Superior temporal gyrus (tissue), 1 donor: ENCODE measurements around the gene GNB1L.
"Not testable (repeated sequence)": the region's sequence is repeated elsewhere in the genome, so short reads cannot be mapped to it uniquely, and the experiment has no call there.

ENCODE experiments used
- DNase-seq: peaks from one replicate; pipeline ENCODE4 v3.0.0-alpha.2; 2016; ENCODE audit errors: extremely low spot score

The GNB1L gene

DNA sequence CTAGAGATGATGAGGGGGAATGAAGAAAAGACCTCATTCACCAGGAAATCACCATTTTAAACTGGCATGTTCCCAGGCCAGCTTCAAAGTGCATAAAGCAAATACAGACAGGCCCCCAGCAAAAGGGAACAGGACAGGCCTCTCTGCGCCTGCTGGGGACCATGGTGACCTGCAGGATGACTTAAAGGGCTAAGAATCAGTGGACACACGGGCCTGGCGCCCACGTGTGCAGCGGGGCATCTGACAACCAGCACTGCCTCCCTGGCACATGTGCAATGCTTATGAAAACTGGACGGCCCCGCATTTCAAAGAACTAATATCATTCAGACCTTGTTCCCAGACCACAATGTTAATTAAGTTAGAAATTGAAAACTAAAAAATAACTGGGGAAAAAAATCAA lies 58.5 kb downstream of the GNB1L start:
- no peak for DNase-seq

- no peak for DNase-seq
Observed at GRCh38 chr22:19795617-19796008, 59.1 kb downstream of the GNB1L start.

DNA sequence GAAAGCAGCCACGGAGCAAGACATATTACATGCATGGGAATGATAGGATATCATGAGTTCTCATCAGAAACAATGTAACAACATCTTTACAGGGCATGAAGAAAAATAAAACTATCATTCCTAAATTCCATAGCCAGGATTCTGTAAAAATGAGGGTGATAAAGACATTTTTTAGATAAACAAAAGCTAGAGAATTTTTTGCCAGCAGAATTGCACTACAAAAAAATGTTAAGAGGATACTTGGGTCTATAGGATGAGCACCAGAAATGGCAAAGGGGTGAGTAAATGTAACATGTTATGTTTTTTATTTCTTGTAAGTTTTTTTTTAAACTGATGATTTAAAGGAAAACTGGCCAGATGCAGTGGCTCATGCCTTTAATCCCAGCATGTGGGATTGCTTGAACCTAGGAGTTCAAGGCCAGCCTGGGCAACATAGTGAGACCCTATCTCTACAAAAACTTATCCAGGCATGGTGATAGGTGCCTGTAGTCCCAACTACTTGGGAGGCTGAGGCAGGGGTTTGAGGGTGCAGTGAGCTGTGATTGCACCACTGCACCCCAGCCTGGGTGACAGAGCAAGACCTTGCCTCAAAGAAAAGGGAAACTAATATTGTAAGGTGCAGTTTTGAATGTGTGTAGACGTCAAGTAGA lies 60.9 kb downstream of the GNB1L start:
- DNase-seq, result no peak

- no peak for DNase-seq
Observed at GRCh38 chr22:19793161-19793560, 61.5 kb downstream of the GNB1L start.

- not testable (repeated sequence) for DNase-seq
Observed at GRCh38 chr22:19792383-19792896, 62.2 kb downstream of the GNB1L start.

GRCh38 chr22:19791894-19792293 lies 62.8 kb downstream of the GNB1L start:
- DNase-seq, result no peak

- DNase-seq, result no peak
Observed at GRCh38 chr22:19791243-19791642, 63.4 kb downstream of the GNB1L start.

DNA sequence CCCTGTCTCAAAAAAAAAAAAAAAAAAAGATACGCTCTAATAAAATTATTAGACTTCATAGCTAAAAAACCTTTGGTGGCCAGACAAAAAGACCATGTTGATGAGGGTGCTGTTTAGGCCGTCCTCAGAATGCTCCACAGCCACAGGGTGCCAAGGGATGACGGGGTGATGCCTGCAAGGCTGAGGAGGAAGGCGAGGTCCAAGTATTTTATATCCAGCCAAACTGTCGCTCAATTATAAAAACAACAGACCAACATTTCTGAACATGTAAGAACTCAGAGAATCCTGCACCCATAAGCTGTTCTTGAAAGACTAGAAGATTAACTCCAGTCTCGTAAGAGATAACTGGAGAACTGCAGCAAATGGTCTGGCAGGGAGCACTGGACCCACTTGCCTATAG lies 64.8 kb downstream of the GNB1L start:
- no peak for DNase-seq

- no peak for DNase-seq
Observed at GRCh38 chr22:19789406-19789805, 65.3 kb downstream of the GNB1L start.

DNA sequence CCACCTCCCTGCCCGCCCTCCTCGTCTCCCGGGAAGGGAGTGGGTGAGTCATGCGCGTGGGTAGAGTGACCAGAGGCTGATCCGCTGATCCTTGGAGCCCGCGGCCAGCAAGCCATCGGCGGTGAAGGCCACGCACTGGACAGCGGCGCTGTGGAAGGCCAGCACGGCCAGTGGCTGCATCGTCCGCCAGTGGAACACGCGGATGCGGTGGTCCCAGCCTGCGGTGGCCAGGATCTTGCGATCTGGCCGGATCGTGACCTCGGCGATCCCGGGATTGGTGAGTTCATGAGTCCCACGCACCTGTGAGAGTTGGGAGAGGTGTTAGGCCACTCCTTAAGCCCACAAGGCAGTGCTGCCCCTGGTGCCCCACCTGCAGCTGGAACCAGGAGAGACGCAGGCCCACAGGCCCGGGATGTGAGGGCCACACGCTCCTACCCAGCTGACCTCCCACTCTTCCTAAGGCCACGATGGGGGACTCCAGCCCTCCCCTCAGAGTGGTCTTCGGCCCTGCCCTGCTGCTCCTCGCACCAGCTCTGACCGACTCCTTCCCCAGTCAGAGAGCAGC lies 65.9 kb downstream of the GNB1L start:
- DNase-seq, result no peak

GRCh38 chr22:19787849-19788141 lies 66.9 kb downstream of the GNB1L start:
- DNase-seq, result no peak

GRCh38 chr22:19786959-19787848 lies 67.5 kb downstream of the GNB1L start:
- DNase-seq, result no peak

- DNase-seq, result no peak
Observed at GRCh38 chr22:19786264-19786585, 68.4 kb downstream of the GNB1L start.

- no peak for DNase-seq
Observed at GRCh38 chr22:19785461-19786263, 69.0 kb downstream of the GNB1L start.

DNA sequence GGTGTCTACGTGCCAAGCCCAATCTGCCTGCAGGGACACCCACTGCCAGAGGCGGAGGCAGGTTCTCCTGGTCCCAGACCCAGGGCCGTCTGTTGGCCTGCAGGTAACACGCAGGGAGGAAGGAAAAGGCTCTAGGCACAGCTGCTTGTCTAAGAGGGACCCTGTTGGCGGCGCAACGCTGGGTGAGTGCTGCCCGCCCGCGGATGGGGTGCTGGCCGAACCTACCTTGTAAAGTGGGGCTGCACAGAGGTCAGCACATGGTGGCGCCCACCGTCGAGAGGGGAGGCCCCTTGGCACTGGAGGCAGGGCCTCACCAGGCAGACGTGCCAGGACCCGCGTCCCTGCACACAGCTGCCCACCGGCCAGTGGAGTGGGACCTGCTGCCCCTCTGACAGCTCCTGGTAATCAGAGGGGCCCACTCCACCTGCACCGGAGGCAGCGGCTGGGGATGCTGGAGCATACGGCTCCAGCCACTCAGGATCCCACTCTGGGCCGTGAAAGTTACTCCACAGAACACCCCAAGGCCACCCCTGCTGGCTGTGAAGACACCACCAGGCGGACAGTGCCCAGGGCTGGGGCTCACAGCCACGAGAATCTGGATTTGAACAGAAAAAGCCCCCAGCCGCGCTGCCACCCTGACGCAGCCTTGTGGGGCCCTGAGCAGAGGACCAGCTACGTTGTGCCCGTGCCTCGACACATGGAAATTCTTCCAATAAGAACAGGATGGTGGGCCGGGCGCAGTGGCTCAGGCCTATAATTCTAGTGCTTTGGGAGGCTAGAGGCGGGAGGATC lies 70.1 kb downstream of the GNB1L start:
- DNase-seq, result no peak

DNA sequence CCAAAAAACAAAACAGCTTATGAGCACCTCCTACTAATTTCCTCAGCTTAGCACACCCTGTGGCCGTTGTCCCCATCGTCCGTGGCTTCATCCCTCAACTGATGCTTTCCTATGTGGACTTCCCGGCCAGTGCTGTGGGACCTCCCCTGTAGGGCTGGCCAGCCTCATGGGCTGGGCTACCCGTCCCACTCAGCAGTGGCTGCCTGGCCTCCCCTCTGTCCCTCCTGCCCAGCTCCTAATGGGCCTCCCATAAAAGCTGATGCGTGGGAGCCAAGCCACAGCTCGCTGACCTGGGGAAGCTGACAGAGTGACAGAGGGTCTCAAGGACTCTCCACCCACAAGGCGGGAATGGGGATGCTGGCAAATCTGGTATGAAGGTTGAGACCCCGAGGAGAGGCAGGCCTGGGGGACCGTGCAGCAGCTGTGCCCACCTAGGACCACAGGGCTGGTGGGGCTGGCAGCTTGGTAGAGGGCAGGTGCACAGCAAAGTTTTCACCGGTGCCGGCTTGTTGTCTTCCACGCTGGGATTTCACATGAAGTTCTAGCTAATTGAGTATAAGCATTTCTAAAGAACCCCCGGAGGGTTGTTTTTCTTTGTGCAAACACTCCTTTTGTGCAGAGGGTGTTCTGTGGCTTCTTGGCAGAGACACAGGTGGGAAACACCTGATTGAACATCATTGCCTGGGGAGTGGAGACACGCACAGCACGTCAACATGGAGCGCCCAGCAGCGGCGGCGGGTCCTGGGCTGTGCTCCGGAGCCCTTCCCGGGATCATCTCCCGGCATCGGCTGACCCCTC lies 70.9 kb downstream of the GNB1L start:
- DNase-seq, result no peak

- DNase-seq, result no peak
Observed at GRCh38 chr22:19782533-19782932, 72.1 kb downstream of the GNB1L start.

DNA sequence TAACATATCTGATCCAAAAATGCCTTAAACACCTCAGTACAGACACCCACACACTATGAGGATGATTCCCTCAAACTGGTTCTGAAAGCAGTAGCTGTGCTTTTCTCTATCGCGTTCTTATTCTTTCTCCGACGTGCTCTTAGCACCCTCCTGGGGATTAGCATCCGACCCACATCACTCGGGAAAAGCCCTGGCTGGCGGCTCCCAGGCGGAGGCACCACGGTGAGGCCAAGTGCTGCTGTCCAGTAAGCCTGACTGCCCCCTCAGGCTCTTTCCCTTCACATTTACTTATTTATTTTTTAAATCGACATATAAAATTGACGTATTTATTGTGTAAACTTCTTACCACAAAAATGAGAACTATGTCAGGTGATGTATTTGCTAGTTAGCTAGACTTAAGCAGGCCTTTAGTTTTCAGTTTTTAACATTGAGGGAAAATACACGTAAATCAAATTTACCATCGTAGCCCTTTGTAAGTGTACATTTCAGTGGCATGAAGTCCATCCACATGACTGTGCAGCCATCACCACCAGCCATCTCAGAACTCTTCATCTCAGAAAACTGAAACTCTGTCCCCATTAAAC lies 74.9 kb downstream of the GNB1L start:
- no peak for DNase-seq

- no peak for DNase-seq
Observed at GRCh38 chr22:19779011-19779421, 75.7 kb downstream of the GNB1L start.

- DNase-seq, result not testable (repeated sequence)
Observed at GRCh38 chr22:19777192-19777591, 77.5 kb downstream of the GNB1L start.
